GM18867 (cell line): ENCODE measurements around the gene TSPO.

Source experiments
- ATAC-seq: cut with Tn5 transposase; IDR thresholded peaks from one replicate; pipeline ENCODE4 v1.9.1; 2021; ENCODE audit warnings: mild to moderate bottlenecking, moderate library complexity; ENCODE audit not compliant: unreplicated experiment

The TSPO gene

DNA sequence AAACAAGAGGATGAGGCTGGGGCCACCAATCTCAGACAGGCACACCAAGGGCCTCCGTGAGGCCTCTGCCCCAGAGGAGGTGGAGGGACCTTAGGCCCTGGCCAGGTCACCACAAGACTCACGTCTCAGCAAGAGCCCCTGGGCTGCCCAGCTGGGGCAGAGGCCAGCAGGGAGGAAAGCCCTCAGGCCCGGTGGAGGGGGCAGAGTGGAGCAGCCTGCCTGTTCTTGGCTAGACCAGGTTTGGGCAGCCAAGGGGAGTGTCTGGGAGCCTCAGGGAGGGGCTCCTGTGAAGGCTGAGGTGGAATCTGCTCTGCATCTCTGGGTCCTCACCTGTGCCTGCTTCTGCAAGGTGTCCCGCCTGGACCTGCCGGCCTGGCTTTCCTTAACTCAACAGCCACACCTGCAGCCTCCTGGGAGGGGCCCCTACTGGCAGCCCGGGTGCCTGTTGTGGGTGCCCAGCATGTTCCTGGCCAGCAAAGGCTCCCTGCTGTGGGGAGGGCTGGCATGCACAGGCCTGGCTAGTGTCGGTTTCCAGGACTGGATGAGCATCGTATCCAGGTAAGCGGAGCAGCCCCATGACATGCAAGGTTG, 23.7 kb downstream of the TSPO start:
- ATAC-seq, result no peak

DNA sequence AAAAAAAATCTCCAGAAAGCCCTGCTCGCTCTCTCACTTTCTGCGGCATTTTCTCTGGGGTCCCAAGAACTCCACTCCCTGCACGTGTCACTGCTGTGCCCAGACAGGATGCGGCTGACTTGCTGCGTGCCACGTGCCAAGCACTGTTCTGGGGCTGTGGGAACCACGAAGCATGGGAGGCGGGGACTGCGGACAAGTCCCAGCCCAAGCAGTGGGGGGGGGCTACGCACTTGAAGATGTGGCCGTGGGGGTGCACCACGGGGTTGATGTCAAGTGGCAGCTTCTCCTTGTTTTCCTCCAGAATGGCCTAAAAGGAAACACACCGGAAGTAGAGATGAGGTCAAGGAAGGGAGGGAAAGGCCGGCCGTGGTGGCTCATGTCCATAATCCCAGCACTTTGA, 24.7 kb downstream of the TSPO start:
- no peak for ATAC-seq

DNA sequence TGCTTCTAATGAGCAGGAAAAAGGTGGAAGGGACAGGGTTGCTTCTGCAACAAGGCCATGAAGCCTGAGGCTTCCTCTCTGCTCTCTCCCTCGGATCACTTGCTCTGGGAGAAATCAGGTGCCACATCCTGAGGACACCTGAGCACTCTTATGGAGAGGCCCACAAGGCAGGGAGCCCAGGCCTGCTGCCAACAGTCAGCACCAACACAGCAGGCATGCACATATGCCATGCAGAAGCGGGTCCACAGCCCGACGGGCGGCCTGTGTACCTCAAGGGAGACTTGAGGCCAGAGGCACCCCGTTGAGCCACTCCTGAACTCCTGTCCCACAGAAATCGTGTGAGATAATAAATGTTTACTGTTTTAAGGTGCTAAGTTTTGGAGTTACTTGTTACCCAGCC, 26.1 kb downstream of the TSPO start:
- ATAC-seq, result no peak

DNA sequence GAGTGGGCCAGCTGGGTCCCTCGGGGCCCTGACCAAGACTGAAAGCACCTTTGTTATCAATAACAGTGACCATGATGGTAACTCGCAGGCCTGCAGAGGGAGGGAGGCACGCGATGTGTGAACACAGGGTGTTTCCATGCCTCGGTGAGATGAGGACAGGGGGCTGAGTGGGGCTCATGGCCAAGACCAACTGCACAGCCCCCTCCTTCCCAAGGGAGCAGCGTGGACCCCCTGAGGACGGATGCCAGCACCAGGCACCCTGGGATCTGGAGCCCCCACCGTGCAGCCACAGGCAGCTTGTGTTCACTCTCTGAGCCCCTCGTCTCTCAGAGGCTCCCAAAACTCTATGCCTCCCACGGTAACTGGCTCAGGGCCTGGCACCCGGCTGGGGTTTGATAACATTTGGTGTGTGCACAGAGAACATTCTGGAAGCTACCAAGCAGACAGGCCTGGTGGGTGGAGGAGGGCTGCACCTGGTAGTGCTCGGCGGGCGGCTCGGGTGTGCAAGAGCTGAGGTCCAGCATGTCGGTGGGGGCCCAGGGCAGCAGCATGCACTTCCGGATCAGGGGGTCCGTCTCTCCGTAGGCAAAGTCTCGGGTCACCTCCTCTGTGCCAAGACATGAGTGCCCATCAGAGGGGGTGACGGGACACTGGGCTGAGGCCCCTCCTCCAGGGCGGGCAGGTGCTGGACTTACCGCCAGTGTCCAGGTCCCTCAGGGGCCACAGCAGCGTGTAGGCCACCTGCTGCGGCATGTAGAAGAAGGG, 28.0 kb downstream of the TSPO start:
- ATAC-seq, result no peak

DNA sequence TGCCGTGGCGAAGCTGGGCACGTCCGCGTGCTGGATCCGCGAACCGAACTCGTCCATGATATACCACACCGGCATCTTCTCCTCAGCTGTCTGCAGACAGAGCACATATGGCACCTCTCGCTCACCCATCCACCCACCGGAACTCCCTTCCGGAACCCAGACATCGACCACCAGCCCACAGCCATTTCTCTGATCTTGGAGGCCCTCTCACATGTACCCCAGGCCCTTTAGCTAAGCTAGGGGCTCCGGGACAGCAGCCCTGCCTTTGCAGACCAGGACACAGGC, 28.5 kb downstream of the TSPO start:
- ATAC-seq, result no peak

DNA sequence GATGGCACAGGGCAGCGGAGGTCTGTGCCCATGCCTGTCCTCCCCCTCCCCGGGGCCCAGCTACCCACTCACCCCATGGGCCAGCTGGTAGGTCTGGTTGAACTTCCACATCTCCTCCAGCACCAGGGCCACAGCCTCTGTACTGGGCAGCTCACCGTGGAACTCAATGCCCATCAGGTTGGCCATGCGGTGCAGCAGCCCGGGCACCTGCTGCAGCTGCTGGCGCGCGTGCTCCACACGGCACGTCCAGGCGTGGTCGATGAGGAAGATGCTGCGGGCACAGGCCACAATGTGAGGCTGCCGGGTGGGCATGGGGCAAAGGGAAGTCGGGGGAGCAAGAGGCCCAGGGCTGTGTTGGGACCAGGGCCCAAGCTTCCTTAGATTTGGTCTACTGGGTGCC, 29.3 kb downstream of the TSPO start:
- ATAC-seq, result no peak

DNA sequence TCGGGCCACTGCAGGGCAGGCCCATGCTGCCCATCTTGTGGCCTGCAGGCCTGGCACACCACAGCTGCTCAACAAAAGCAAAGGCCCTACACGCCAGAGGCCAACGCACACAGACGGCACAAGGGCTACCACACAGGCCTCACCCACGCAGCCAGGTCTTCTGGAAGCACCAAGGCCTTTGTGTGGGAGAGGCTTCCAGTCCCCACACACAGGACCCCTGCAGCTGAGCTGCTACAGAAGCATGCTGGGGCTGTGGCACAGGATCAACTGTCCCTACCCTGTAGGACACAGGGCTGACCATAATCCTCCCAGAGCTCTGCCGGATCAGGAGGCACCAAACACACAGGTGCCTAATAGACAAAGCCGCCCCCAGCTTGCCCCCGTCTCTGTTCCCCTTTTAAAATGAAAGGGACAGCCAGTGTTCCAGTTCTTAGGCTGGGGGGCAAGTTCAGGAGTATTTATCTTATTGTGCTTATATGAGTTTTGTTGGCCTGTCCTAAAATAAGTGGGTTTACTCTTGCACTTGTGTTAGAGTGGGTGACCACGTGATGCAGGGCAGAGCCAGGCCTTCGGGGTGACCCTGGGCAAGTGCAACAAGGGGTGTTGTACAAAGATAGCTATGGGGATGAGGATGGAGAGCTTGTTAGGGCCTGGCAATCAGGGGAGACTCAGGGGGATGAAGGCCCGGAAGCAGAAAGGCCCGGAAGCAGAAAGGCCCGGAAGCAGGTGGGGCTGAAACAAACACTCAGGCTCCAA, 30.1 kb downstream of the TSPO start:
- ATAC-seq, result no peak

DNA sequence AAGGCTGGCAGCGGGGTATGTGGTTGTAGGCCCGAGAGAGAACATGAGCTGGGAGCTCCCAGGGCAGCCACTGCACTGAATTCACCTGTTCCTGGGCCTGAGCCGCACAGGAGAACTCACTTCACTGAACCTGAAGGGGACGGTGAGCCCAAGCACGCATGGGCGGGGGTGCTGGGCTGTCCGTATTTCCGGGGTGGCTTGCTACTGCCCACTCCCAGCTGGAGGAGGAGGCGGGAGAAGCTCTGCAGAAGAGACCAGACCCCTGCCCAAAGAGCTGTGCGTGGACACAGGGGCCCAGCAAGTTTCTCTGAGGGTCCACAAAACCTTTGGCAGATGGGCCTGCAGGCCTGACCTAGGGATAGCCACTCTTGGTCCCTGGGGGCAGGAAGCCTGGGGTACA, 30.8 kb downstream of the TSPO start:
- ATAC-seq, result no peak

DNA sequence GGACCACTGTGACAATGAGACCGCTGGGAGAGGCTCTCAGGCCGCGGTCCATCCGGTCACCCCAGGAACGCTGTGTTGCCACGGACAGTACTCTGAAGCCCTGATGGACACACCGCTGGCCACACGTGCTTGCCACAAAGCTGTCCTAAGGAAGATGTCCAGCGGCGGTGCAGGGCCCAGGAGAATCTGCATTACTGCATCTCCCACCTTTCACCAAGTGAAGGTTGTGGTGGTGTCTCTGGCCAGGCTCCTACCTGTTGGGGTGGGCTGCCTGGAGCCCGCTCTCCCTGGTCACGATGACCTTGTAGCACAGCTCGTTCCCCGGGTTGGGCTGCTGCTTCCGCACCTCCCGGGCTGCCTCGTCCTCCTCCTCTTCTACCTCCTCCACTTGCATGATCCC, 31.4 kb downstream of the TSPO start:
- ATAC-seq, result no peak

DNA sequence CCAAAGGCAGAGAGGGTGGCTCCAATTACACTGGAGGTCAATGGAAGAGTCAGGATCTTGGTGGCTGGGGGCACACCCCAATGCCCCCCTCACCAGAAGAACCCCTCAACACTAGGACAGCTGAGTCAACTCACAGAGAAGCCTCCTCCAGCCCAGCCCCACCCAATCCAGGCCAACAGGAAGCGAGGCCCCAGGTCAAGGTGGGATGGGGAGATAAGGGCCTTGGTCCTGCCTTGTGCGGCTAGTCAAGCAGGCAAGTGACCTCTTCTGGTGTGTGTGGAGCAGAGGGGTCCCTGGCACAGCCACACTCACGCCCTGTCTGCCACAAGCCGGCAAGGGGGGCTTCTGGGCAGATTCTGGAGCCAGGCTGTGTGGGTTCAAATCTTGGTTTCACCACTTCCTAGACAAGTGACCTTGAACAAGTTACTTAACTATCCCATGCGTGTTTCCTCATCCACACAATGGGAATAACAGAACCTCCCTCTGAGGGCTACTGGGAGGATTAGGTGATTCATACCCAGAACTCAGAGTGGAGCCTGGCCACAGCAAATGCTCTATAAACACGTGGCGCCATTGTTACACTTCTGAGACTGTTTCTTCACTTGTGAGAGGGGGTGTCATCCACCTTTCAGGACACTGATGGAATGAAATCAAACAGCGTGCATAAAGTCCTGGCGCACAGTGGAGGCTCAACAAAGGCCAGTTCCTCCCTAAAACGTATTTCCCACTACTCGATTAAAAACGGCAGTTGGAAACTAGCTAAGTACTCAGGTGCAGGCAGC, 32.3 kb downstream of the TSPO start:
- no peak for ATAC-seq

DNA sequence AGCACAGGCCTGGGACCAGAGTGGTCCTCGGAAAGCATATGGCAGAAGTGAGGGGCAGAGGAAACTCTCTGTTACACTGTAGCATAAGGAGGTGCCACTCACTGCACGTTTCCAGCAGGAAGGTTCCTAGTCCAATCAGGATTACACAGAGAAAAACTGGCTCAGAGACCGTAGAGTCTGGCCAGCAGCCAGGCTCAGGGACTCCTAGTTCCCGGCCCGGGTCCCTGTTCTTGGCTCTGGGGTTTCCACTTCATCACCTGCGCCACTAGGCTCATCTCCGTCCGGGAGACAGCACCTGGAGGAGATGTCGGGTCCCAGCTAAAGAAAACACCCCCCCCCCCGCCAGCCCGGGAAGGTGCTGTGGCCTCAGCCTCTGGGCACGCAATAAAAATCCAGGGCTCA, 34.5 kb downstream of the TSPO start:
- no peak for ATAC-seq

DNA sequence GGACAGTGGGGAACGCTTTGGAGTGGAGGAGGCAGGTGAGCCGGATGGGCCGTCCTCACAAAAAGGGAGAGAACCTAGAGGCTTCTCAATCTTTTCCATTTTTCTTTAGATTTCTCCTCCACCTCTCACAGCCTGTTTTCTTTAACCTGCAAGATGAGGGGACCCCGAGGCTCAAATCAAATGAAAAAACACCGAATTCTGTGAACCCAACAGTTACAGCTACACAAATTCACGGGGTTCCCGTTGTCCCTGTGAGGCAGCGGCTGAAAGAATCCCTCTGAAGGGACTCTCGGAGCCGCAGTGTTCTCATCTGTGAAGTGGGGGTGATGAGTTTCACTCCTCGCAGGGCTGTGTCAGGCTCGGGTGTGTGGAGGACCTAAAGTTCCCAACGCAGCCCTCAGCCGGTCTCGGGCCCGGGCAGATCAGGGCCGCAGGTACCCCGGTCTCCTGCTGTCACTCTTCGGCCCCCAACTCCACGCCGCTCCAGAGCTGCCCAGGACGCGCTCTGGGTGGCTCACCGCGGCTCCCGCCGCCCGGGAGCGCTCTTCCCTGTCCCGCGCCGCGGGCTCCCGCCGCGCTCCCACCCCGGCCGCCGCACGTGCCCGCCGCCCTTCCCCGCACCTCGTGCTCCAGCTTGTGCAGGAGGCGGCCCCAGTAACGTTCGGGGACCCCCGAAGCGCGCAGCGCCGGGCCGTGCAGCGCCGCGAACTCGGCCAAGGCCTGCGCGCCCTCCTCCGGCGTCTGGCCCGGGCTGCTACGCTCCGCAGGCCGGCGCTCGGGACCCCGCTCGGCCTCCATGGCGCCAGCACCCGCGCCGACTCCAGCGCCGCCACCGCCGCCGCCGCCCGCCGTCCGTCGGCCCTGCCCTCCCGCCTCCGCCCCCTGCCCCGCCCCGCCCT, 35.2 kb downstream of the TSPO start, which contains the start of gene TTLL12:
Gene TTLL12 (minus strand): TSS at position 863 of the 899 bp plus-strand sequence. CDS start 65 bp downstream, at position 798.
- ATAC-seq, result peak; percentile 60

DNA sequence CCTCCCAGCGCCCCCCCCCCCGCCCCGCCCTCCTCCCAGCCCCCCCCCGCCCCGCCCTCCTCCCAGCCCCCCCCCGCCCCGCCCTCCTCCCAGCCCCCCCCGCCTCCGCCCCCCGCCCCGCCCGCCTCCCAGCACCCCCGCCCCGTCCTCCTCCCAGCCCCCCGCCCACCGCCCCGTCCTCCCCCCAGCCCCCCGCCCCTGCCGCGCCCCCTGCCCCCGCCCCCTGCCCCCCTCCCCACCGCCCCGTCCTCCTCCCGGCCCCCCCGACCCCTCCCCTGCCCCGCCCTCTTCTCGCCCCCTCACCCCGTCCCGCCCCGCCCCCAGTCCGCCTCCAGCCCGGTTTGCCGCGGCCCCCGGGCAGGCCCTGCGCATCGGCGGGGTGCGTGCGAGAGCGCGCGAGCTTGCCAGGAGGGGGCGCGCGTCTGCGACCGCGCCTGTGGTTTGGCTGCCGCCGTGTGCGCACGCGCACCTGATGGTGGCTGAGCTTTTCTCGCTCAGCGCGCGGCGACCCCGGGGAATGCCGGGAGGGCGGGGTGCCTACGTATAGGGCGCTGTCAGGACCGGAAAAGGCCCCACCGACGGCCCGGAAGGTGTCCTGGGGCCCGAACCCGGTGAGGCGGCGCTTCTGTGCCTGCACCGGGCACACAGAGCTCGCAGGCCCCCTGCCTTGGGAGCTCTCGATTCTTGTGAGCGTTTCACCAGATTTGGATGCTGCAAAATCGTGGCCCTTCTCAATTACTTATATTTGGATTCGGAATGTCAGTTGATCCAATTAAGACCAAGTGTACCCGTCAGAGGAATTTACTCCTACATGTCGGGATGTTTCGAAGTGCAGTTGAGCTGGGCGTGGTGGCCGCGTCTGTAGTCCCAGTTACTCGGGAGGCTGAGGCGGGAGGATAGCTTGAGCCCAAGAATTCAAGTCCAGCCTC, 36.1 kb downstream of the TSPO start:
- peak; percentile 84 for ATAC-seq

DNA sequence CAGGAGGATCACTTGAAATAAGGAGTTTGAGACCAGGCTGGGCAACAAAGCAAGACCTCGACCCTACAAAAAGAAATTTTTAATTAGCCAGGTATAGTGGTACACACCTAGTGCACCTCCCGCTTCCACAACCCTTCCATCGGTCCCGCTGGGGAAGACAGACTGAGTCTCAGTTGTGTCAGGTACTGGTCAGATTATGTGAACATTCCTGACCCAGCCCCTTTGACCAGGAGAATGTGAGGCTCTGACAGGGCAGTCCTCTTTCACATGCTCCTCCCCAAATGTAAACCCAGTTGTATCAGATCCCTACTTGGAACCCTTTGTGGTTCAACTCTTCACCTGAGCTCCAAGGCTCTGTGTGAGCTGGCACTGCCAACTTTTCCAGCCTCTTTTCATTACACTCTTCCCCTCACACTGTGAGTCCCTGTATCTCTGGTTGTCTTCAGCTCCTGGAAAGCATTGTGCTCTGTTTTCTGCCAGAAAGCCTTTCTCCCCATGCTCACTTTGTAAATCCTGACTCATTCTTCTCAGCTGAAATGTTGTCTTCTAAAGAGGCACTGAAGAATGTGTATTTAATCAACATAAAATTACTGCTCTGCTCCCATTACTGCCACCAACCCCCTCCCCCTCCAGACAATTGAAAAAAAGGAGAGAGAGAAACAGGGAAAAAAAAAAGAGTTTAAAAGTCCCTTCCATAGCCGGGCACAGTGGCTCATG, 37.6 kb downstream of the TSPO start:
- no peak for ATAC-seq

DNA sequence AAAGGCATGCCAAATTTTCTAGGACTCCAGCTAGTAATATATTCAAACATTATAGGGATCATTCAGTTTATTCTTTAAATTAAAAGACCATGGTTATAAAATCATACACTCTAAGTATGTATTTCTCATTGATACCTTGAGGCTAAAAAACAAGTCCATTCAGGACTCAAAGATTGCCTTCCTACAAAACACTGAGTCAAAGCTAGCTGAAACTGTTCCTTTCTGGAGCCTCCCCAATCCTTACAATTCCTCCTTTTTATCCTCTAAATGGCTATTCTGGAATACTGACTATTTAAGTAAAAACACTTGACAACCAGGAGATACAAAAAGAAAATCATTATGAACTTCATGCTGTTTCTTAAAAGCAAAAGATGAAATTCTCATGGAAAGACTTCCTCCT, 40.5 kb downstream of the TSPO start:
- no peak for ATAC-seq

DNA sequence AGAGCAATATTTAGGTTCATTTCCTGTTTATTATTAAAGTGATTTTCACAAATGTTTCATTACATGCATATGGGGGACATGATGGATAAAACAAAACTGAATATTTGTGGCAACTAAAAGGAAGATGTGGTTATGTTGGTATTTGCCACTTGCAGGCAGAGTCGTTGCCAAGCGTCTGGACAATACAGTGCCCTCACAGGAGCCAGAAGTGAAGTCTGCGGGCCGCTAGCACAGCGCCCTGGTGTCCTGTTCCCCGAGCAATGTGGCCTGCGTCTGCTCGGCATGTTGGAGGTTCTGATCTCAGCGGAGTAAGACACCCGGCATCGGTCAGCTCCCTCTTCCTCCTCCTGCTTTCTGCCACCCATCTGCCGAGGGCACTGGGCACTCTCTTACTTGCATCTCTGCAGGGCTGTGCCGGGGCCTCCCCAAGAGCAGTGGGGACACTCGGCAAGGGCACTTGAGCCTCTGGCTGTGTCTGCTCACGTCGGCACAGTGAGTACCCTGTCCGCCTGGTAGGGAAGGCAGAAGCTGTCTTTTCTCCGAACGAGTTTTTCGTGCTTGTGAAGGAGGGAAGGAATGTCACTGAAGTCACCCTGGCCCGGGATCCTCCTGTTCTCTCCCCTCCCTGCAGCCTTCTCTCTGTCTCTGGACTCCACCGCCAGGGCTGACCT, 46.0 kb downstream of the TSPO start:
- no peak for ATAC-seq

DNA sequence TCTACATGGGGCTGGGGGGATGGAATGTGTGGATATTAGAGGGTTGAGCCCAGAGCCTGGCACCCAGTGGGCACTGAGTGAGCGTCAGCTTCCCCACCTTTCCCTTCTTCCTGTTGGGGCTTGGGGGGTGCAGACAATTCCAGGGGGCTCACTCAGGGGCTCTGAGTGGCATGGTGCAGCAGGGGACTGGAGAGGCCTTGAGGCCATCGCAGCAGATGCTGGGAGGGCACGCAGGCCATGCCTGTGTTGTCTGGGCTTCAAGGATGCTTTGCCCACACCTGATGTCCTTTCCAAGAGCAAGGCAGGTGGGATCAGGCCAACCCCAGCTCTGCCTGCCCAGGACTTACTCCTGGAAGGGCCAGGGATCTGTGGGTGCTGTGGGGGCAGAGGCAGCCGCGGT, 46.8 kb downstream of the TSPO start:
- no peak for ATAC-seq

DNA sequence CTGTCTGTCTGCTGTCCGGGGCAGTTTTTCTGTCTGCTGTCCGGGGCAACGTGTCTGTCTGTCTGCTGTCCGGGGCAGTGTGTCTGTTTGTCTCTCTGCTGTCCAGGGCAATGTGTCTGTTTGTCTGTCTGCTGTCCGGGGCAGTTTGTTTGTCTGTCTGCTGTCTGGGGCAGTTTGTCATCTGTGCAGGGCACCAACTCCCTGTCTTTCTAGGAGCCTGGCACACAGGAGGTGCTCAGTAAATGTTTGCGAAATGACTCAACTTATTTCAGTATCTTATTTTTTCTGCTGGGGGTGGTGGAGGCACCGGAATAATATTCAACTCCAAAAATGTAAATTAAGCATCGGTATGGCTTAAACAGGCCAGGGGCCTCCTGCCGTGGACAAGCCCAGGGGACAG, 47.6 kb downstream of the TSPO start:
- no peak for ATAC-seq
